DOHH2 (cell line): Measurements from ENCODE around the gene TNNC2.

Experiments
- H3F3A ChIP-seq: fragments of 200-600 bp; sonication (generic), shearing (Covaris generic); 2 replicates; pipeline ENCODE4 v1.6.0; 2016; ENCODE audit warnings: antibody characterized with exemption, mild to moderate bottlenecking; ENCODE audit not compliant: control insufficient read depth, insufficient read depth
- H3K27ac ChIP-seq: fragments of 200-600 bp; sonication (generic); 2 replicates; pipeline ENCODE4 v1.5.1; 2014; ENCODE audit warnings: low read depth, mild to moderate bottlenecking, low read length, moderate library complexity
- H3K27me3 ChIP-seq: fragments of 200-600 bp; sonication (generic); 2 replicates; pipeline ENCODE4 v1.6.1; 2014; ENCODE audit warnings: mild to moderate bottlenecking, low read length, mixed read lengths; ENCODE audit not compliant: control insufficient read depth
- H3K36me3 ChIP-seq: fragments of 200-600 bp; sonication (generic); 2 replicates; pipeline ENCODE4 v1.6.1; 2014; ENCODE audit warnings: mild to moderate bottlenecking, low read length, moderate library complexity, mixed read lengths; ENCODE audit not compliant: control insufficient read depth
- H3K4me1 ChIP-seq: fragments of 200-600 bp; sonication (generic); 2 replicates; pipeline ENCODE4 v1.6.1; 2014; ENCODE audit warnings: mild to moderate bottlenecking, low read length, mixed read lengths; ENCODE audit not compliant: control insufficient read depth
- H3K4me2 ChIP-seq: fragments of 200-600 bp; sonication (generic); 2 replicates; pipeline ENCODE4 v1.6.0; 2014; ENCODE audit warnings: mild to moderate bottlenecking, low read length, moderate library complexity
- H3K4me3 ChIP-seq: fragments of 200-600 bp; sonication (generic); 2 replicates; pipeline ENCODE4 v1.5.1; 2014; ENCODE audit warnings: mild to moderate bottlenecking, low read length, mixed read lengths
- H3K79me2 ChIP-seq: fragments of 200-600 bp; sonication (generic); 2 replicates; pipeline ENCODE4 v1.6.1; 2014; ENCODE audit warnings: mild to moderate bottlenecking, low read length, mixed read lengths; ENCODE audit not compliant: control insufficient read depth
- H3K9me2 ChIP-seq: fragments of 200-600 bp; sonication (generic); replicated peaks from 2 replicates; pipeline ENCODE4 v1.6.1; 2014; ENCODE audit warnings: mild to moderate bottlenecking, low read length, mixed read lengths; ENCODE audit not compliant: control insufficient read depth
- H3K9me3 ChIP-seq: fragments of 200-600 bp; sonication (generic); 2 replicates; pipeline ENCODE4 v1.6.1; 2014; ENCODE audit warnings: antibody characterized with exemption, low read length, mixed read lengths; ENCODE audit not compliant: control insufficient read depth, insufficient read depth
- H4K20me1 ChIP-seq: fragments of 200-600 bp; sonication (generic); 2 replicates; pipeline ENCODE4 v1.6.0; 2014; ENCODE audit warnings: low read depth, mild to moderate bottlenecking, antibody characterized with exemption, low read length, moderate library complexity; ENCODE audit not compliant: control insufficient read depth, insufficient read depth
- CTCF ChIP-seq: fragments of 200-600 bp; sonication (generic); IDR thresholded peaks from one replicate; pipeline ENCODE4 v1.5.1; 2014; ENCODE audit warnings: antibody characterized with exemption, mild to moderate bottlenecking, low read depth, low read length; ENCODE audit not compliant: poor library complexity, severe bottlenecking
- EZH2phosphoT487 ChIP-seq: fragments of 200-600 bp; sonication (generic); IDR thresholded peaks from 2 replicates; pipeline ENCODE4 v1.6.1; 2017; ENCODE audit warnings: borderline replicate concordance, mild to moderate bottlenecking, antibody characterized with exemption, low read length, moderate library complexity, mixed read lengths

Gene TNNC2

GRCh38 chr20:45860560-45861220 lies 33.6 kb upstream of the TNNC2 start:
- H3K9me3 ChIP-seq, result no peaks in the 10 kb centered on the region
- TF ChIP-seq CTCF, result no peak
- TF ChIP-seq EZH2phosphoT487, result no peak
- no peaks in the 10 kb centered on the region for H4K20me1 ChIP-seq
- H3K4me2 ChIP-seq, result no peak overlapping the region
- no peaks in the 10 kb centered on the region for H3K36me3 ChIP-seq
- H3F3A ChIP-seq, result no peaks in the 10 kb centered on the region
- peaks cover 18% of the 10 kb centered on the region for H3K4me1 ChIP-seq
- no peak overlapping the region for H3K4me3 ChIP-seq
- no peak overlapping the region for H3K27ac ChIP-seq
- H3K79me2 ChIP-seq, result peaks cover 21% of the 10 kb centered on the region
- H3K27me3 ChIP-seq, result no peaks in the 10 kb centered on the region
- no peaks in the 10 kb centered on the region for H3K9me2 ChIP-seq

- Histone ChIP-seq H4K20me1 (no peaks in the 10 kb centered on the region), H3K4me1 (peaks cover 22% of the 10 kb centered on the region), H3K9me3 (no peaks in the 10 kb centered on the region), H3K27me3 (no peaks in the 10 kb centered on the region), H3K36me3 (0 out of 2 replicates have a peak, but pooled peaks cover 2% of the 10 kb centered on the region), H3F3A (no peaks in the 10 kb centered on the region), H3K4me2 (no peak overlapping the region), H3K4me3 (no peak overlapping the region), H3K27ac (no peak overlapping the region), H3K9me2 (no peaks in the 10 kb centered on the region), H3K79me2 (peaks cover 27% of the 10 kb centered on the region)
- no peak for TF ChIP-seq EZH2phosphoT487
- no peak for TF ChIP-seq CTCF
These were observed 32.8 kb upstream of the TNNC2 start for GRCh38 chr20:45859916-45860315.

DNA sequence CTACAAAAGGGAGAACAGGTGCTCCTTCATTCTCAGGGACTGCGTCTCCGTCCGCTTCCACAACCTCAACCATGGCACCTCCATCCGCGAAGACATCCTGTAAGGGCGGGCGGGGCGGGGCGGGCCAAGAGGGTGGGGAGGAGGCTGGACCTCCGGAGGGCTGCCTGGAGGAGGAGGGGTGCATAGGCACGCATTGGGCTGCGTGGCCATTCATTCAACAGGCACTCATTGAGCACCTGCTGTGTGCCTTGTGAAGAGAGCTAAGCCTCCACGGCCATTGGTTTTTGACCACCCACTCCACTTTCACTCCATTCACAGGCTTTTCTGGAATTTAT lies 30.7 kb upstream of the TNNC2 start:
- H3K36me3 ChIP-seq, result 0 out of 2 replicates have a peak, but pooled peaks cover 6% of the 10 kb centered on the region
- peaks cover 31% of the 10 kb centered on the region for H3K79me2 ChIP-seq
- no peaks in the 10 kb centered on the region for H3K27me3 ChIP-seq
- TF ChIP-seq CTCF (no peak), EZH2phosphoT487 (no peak)
- peaks cover 22% of the 10 kb centered on the region for H3K4me1 ChIP-seq
- no peaks in the 10 kb centered on the region for H4K20me1 ChIP-seq
- H3F3A ChIP-seq, result no peaks in the 10 kb centered on the region
- peak overlapping the region; percentile 78 for H3K4me2 ChIP-seq
- H3K4me3 ChIP-seq, result peak overlapping the region; percentile 78
- H3K9me3 ChIP-seq, result no peaks in the 10 kb centered on the region
- peak overlapping the region; percentile 47 for H3K27ac ChIP-seq
- H3K9me2 ChIP-seq, result no peaks in the 10 kb centered on the region
